Measurements from ENCODE around the gene KIRREL3. TPM values are rescaled to one million over a fixed set of nuclear protein-coding genes. Genes with fewer than 3 reads are reported as not detected.

The KIRREL3 gene
- total RNA-seq, 1 donor from 2014 or later = 0.24 TPM

GRCh38 chr11:126890561-126890960, 110.0 kb downstream of the KIRREL3 start:
- intact Hi-C loops (cut with DNase I) = no loop called here
- DNase-seq (ENCODE audit: missing footprints) (no peak), ATAC-seq (no peak)

GRCh38 chr11:126888115-126888712, 112.4 kb downstream of the KIRREL3 start:
- ATAC-seq (no peak), DNase-seq (ENCODE audit: missing footprints) (no peak)
- intact Hi-C loops (cut with DNase I) = no loop called here

DNA sequence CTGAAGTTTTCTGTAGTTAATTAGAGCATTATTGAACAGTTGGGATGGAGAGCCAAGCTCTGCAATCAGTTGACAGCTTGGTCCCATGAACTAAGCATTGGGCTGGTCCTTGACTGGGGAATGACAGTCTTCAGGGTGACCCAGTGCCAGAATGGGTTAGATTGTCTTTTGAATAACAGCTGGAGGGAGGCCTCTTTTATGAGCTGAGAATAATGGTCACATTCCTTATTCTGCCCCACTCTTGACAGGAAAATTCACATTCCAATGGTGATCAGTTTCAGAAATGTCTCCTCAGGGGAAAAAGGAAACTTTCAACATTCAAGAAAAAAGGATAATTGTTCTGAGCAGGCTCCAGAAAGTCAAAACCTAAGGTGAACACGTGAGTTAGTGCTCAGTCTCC, 113.9 kb downstream of the KIRREL3 start:
- intact Hi-C loops (cut with DNase I) = no loop called here
- ATAC-seq (no peak), DNase-seq (ENCODE audit: missing footprints) (no peak)

DNA sequence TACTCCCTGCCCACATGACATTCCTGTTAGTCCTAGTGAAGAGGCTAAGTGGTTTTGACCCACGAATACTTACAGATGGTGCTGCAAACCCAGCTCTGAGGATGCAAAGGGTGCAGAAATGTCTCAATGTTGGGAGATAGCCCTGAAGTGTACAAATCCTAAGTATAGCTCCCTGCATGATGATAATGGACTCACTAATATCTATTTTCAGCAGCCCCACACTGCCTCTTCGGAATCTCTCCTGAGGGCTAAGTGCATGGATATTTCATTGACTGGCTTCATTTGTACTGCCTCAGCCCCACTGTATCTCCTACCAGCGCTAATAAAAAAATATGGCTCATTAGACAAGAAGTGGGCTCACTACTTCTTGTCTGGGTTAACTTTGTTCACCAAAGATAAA, 114.5 kb downstream of the KIRREL3 start:
- DNase-seq (ENCODE audit: missing footprints) = no peak
- no peak for ATAC-seq
- intact Hi-C loops (cut with DNase I) = no loop called here

- DNase-seq (ENCODE audit: missing footprints) (no peak), ATAC-seq (no peak)
- intact Hi-C loops (cut with DNase I) = no loop called here
These were observed 116.0 kb downstream of the KIRREL3 start for GRCh38 chr11:126884594-126884993.

GRCh38 chr11:126884192-126884591, 116.4 kb downstream of the KIRREL3 start:
- intact Hi-C loops (cut with DNase I) = no loop called here
- ATAC-seq = no peak
- no peak for DNase-seq (ENCODE audit: missing footprints)

GRCh38 chr11:126880872-126881271, 119.7 kb downstream of the KIRREL3 start:
- no peak for ATAC-seq
- intact Hi-C loops (cut with DNase I) = no loop called here
- DNase-seq (ENCODE audit: missing footprints) = no peak

DNA sequence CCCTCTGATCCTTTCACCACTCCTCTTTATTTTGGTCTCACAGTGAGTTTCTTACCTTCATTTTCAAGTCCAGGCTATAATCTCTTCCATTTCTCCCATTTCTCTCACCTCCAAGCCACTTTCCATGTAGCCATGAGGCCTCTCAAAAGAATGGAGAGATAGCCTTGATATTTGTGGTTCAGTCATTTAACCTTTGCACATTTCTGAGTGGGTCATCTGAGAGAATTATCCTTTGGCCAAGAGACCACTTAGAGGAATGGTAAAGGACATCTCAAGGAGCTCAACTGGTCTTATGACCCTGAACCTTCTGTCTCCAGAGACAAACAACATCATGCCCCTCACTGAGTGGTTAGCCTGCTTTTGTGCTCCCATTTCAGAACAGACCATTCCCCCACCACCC, 121.1 kb downstream of the KIRREL3 start:
- ATAC-seq = no peak
- intact Hi-C loops (cut with DNase I) = no loop called here
- DNase-seq (ENCODE audit: missing footprints) = no peak

- ATAC-seq (no peak), DNase-seq (ENCODE audit: missing footprints) (no peak)
- intact Hi-C loops (cut with DNase I) = no loop called here
These were observed 121.6 kb downstream of the KIRREL3 start for GRCh38 chr11:126878913-126879482.

DNA sequence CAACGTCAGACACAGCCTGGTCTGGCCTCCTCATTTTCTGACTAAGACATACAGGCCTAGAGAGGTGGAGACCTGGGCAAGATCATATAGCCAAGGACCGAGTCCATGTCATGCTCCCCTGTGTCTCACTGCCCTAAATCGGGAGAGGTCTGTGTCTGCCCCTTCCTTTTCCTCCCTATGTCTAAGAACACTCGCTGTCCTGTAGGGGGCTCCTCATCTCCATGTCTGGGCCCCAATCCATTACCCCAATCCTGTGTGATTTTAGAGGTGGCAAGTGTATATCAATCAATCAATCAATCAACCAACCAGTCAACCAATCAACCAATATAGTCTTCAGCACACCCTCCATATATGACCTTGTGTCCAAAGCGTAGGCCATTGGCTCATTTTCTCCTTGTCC, 125.7 kb downstream of the KIRREL3 start:
- ATAC-seq (no peak), DNase-seq (ENCODE audit: missing footprints) (no peak)
- intact Hi-C loops (cut with DNase I) = no loop called here

- DNase-seq (ENCODE audit: missing footprints) = no peak
- no peak for ATAC-seq
- intact Hi-C loops (cut with DNase I) = no loop called here
These were observed 126.3 kb downstream of the KIRREL3 start for GRCh38 chr11:126874276-126874675.

GRCh38 chr11:126871792-126872191, 128.8 kb downstream of the KIRREL3 start:
- DNase-seq (ENCODE audit: missing footprints) (no peak), ATAC-seq (no peak)
- intact Hi-C loops (cut with DNase I) = no loop called here

DNA sequence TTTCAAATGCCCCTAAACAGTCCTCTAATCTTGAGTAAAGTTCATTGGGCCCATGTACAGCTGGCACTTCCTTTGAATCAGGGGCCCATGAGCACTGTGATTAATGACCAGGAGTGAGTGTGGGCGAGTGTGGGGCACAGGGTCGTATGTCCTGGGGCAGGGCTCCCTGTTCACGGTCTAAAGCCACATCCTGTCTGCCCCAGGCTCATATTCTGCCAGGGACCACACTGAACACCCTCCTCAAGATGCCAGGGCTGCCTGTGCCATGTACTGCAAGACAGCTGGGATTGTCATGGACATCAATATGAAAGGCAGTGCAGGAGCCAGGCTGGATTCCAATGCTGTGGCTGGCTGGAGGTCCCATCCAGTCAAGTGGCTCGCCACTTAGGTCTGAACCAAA, 130.5 kb downstream of the KIRREL3 start:
- intact Hi-C loops (cut with DNase I) = no loop called here
- ATAC-seq (no peak), DNase-seq (ENCODE audit: missing footprints) (no peak)

- intact Hi-C loops (cut with DNase I) = no loop called here
- DNase-seq (ENCODE audit: missing footprints) = no peak
These were observed 131.8 kb downstream of the KIRREL3 start for GRCh38 chr11:126868741-126869140.

GRCh38 chr11:126864934-126865333, 135.6 kb downstream of the KIRREL3 start:
- intact Hi-C loops (cut with DNase I) = no loop called here
- ATAC-seq (no peak), DNase-seq (ENCODE audit: missing footprints) (no peak)

More at GRCh38 chr11:126868741-126869140, 131.8 kb downstream of the KIRREL3 start:
- ATAC-seq = no peak

DNA sequence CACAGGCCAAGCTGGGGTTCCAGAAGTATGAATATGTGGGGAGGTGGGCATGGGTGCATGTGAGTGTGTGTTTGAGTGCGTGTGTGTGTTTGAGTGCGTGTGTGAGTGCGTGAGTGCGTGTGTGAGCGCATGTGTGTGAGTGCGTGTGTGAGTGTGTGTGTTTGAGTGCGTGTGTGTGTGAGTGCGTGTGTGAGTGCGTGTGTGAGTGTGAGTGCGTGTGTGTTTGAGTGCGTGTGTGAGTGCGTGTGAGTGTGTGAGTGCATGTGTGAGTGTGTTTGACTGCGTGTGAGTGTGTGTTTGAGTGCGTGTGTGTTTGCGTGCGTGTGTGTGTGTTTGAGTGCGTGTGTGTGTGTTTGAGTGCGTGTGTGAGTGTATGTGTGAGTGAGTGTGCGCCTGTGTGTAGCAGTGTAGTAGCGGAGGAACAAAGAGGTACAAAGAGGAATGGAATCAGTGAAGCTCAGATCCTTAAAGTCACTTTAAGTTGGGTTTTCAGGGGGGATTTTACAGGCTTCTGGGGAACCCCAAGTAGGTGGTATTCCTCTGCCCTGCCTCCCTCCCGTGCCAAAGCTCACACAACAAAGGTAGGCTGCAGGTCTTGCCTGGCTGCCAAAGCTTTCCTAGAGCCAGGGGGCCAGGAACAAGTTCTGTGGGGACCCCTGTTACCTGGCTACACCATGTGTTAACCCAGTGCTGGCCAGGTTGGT, 137.1 kb downstream of the KIRREL3 start:
- no peak for ATAC-seq
- DNase-seq (ENCODE audit: missing footprints) = no peak
- intact Hi-C loops (cut with DNase I) = no loop called here

DNA sequence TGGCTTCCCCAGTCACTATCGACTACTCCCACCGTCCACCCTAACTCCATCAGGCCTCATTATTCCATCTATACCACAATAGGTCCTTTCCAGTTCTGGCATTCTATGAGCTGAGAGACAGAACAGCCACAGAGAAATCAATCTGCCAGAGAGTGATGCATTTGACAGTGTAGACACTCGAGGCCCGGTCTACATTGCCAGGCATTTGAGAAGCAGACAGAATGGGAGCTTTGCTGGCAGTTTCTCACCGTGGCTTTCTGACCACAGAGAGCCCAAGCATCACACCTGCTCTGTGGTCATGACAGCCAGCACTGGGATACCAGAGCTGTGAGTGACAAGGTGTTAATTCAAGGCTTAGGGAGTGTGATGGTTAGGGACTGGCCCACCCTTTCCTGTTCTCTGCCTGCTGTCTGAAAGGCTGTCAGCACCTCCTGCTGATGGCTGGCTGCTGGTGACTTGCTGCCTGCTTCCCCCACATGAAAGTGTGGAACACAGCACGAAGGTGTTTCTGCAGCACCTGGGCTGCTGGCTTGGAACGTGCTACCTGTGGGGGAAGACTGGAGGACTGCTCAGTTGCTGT, 137.8 kb downstream of the KIRREL3 start:
- no peak for ATAC-seq
- no peak for DNase-seq (ENCODE audit: missing footprints)
- intact Hi-C loops (cut with DNase I) = no loop called here

GRCh38 chr11:126861796-126862459, 138.6 kb downstream of the KIRREL3 start:
- no peak for DNase-seq (ENCODE audit: missing footprints)
- intact Hi-C loops (cut with DNase I) = no loop called here
- ATAC-seq = no peak
